Measurements from ENCODE around the gene FLVCR2.

DNA sequence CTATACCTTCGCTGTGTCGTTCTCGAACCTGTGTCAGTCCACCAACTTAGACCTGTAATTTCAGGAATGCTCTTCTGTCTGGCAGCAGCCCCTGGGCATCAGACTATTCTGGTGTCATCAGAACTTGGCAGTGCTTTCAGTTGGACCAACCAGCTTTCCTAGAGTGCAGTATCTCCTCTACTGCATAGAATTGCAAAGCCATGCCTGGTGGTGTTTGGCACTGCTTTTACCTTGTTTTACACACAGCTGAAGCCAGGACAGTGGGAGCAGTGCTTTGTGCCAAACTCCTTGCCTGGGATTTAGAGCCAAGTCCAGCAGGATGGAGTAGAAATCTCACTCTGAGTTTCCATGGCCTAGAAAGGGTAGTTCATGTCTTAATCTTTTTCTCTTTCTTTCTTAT, 1.5 kb downstream of the FLVCR2 start:
- TF ChIP-seq POLR2A (IDR thresholded peaks at IDR 0.05; ENCODE audit: low read depth, low read length) (no peak), POLR2AphosphoS5 (IDR thresholded peaks at IDR 0.05; ENCODE audit: low read depth, low read length) (no peak)

All from GM12891 (cell line).